IPS-18a (cell line): ENCODE results near the gene SAP25.

Source experiments
- H3K27ac ChIP-seq: one replicate; pipeline ENCODE4 v1.5.1; 2013; ENCODE audit warnings: low read length
- H3K27me3 ChIP-seq: one replicate; pipeline ENCODE4 v1.6.1; 2013; ENCODE audit warnings: mild to moderate bottlenecking, low read length; ENCODE audit not compliant: control insufficient read depth, insufficient read depth
- H3K36me3 ChIP-seq: one replicate; pipeline ENCODE4 v1.6.1; 2013; ENCODE audit warnings: low read depth, low read length; ENCODE audit not compliant: control insufficient read depth
- H3K4me1 ChIP-seq: one replicate; pipeline ENCODE4 v1.6.1; 2013; ENCODE audit warnings: low read depth, low read length; ENCODE audit not compliant: control insufficient read depth
- H3K4me3 ChIP-seq: one replicate; pipeline ENCODE4 v1.5.1; 2013; ENCODE audit warnings: low read length
- H3K9ac ChIP-seq: one replicate; pipeline ENCODE4 v1.6.1; 2013; ENCODE audit warnings: mild to moderate bottlenecking, low read length, moderate library complexity
- H3K9me3 ChIP-seq: one replicate; pipeline ENCODE4 v1.6.1; 2013; ENCODE audit warnings: low read depth, low read length; ENCODE audit not compliant: control insufficient read depth

The SAP25 gene

GRCh38 chr7:100589341-100589947 lies 15.7 kb upstream of the SAP25 start:
- Histone ChIP-seq H3K4me3 (peak overlapping the region; percentile 21), H3K27me3 (peaks cover 14% of the 10 kb centered on the region), H3K27ac (no peak overlapping the region), H3K36me3 (no peaks in the 10 kb centered on the region), H3K9me3 (no peaks in the 10 kb centered on the region), H3K9ac (no peak overlapping the region), H3K4me1 (peaks cover 21% of the 10 kb centered on the region)

- Histone ChIP-seq H3K9me3 (no peaks in the 10 kb centered on the region), H3K4me3 (no peak overlapping the region), H3K4me1 (peaks cover 29% of the 10 kb centered on the region), H3K27ac (no peak overlapping the region), H3K27me3 (peaks cover 14% of the 10 kb centered on the region), H3K9ac (no peak overlapping the region), H3K36me3 (no peaks in the 10 kb centered on the region)
Measured at GRCh38 chr7:100588438-100588837, 14.7 kb upstream of the SAP25 start.

GRCh38 chr7:100586266-100587025 lies 12.7 kb upstream of the SAP25 start, which contains the start of gene FBXO24:
Gene FBXO24 (plus strand): TSS chr7:100586328. CDS start chr7:100586626, 298 bp downstream.
- peaks cover 4% of the 10 kb centered on the region for H3K36me3 ChIP-seq
- peak within 1 kb of the TSS; percentile 70 for H3K27ac ChIP-seq
- H3K9ac ChIP-seq = peak within 1 kb of the TSS; percentile 80
- H3K9me3 ChIP-seq = no peaks in the 10 kb centered on the region
- H3K27me3 ChIP-seq = peaks cover 13% of the 10 kb centered on the region
- peaks cover 34% of the 10 kb centered on the region for H3K4me1 ChIP-seq
- peak within 1 kb of the TSS; percentile 95 for H3K4me3 ChIP-seq

- H3K9me3 ChIP-seq = no peaks in the 10 kb centered on the region
- H3K36me3 ChIP-seq = peaks cover 10% of the 10 kb centered on the region
- peaks cover 8% of the 10 kb centered on the region for H3K27me3 ChIP-seq
- peak within 1 kb of the TSS; percentile 80 for H3K9ac ChIP-seq
- H3K27ac ChIP-seq = peak within 1 kb of the TSS; percentile 70
- H3K4me1 ChIP-seq = peaks cover 34% of the 10 kb centered on the region
- peak within 1 kb of the TSS; percentile 95 for H3K4me3 ChIP-seq
Measured at GRCh38 chr7:100585511-100586265, 12.0 kb upstream of the SAP25 start, which contains the start of gene LRCH4. Gene LRCH4 (minus strand): TSS chr7:100586129. CDS start chr7:100586100, 29 bp downstream.

- H3K9me3 ChIP-seq = no peaks in the 10 kb centered on the region
- peak overlapping the region; percentile 95 for H3K4me3 ChIP-seq
- H3K36me3 ChIP-seq = peaks cover 17% of the 10 kb centered on the region
- no peak overlapping the region for H3K27ac ChIP-seq
- H3K9ac ChIP-seq = peak overlapping the region; percentile 80
- H3K27me3 ChIP-seq = peaks cover under 1% of the 10 kb centered on the region
- peaks cover 29% of the 10 kb centered on the region for H3K4me1 ChIP-seq
Measured at GRCh38 chr7:100584683-100585510, 11.2 kb upstream of the SAP25 start.

- Histone ChIP-seq H3K27ac (no peak overlapping the region), H3K4me3 (peak overlapping the region; percentile 95), H3K9me3 (no peaks in the 10 kb centered on the region), H3K9ac (no peak overlapping the region), H3K4me1 (peaks cover 22% of the 10 kb centered on the region), H3K27me3 (no peaks in the 10 kb centered on the region), H3K36me3 (peaks cover 20% of the 10 kb centered on the region)
Measured at GRCh38 chr7:100584054-100584682, 10.5 kb upstream of the SAP25 start.

- no peaks in the 10 kb centered on the region for H3K27me3 ChIP-seq
- H3K9me3 ChIP-seq = no peaks in the 10 kb centered on the region
- H3K9ac ChIP-seq = no peak overlapping the region
- H3K27ac ChIP-seq = no peak overlapping the region
- H3K4me1 ChIP-seq = peaks cover 22% of the 10 kb centered on the region
- H3K4me3 ChIP-seq = no peak overlapping the region
- H3K36me3 ChIP-seq = peaks cover 20% of the 10 kb centered on the region
Measured at GRCh38 chr7:100583132-100584053, 9.7 kb upstream of the SAP25 start.

GRCh38 chr7:100582650-100583049 lies 8.9 kb upstream of the SAP25 start:
- H3K4me1 ChIP-seq = peaks cover 22% of the 10 kb centered on the region
- no peaks in the 10 kb centered on the region for H3K27me3 ChIP-seq
- H3K27ac ChIP-seq = no peak overlapping the region
- H3K9ac ChIP-seq = no peak overlapping the region
- no peak overlapping the region for H3K4me3 ChIP-seq
- H3K36me3 ChIP-seq = peaks cover 20% of the 10 kb centered on the region
- no peaks in the 10 kb centered on the region for H3K9me3 ChIP-seq

- no peak overlapping the region for H3K9ac ChIP-seq
- no peak overlapping the region for H3K27ac ChIP-seq
- H3K36me3 ChIP-seq = peaks cover 20% of the 10 kb centered on the region
Measured at GRCh38 chr7:100582041-100582579, 8.4 kb upstream of the SAP25 start.

More at GRCh38 chr7:100582041-100582579, 8.4 kb upstream of the SAP25 start:
- H3K4me1 ChIP-seq = peaks cover 22% of the 10 kb centered on the region
- H3K9me3 ChIP-seq = no peaks in the 10 kb centered on the region
- no peaks in the 10 kb centered on the region for H3K27me3 ChIP-seq
- no peak overlapping the region for H3K4me3 ChIP-seq
